Measurements from ENCODE around the gene MINDY4B.

Gene MINDY4B

DNA sequence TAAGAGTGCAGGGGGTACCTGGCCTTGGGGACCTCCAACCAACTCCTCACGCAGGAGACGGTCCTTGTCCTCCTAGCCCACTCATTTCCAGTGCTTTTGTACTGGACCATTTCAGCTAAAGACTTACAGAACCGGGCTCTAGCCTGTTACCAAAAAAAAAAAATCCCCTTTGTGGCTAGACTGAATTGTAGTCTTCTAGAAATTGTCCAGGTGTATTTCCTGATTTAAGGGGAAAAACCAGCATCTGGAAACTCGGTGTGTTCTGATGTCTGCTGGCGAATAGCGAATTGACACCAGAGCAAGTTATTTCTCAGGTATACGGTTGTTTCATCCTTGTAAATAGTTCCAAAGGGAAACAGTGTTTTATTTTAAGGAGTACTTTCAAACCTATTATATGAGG lies 21.1 kb upstream of the MINDY4B start:
- H3K27ac ChIP-seq (replicated peaks) = no peak overlapping the region
- no peak for DNase-seq (ENCODE audit: low read depth in 1 of 2, low spot score in 1 of 2)
- H3K4me3 ChIP-seq (replicated peaks; ENCODE audit: insufficient read depth, low read length) = no peak overlapping the region
- H3K27me3 ChIP-seq (ENCODE audit: insufficient read depth, poor library complexity, severe bottlenecking) = no peaks in the 10 kb centered on the region
- no peak for TF ChIP-seq SPI1 (IDR thresholded peaks at IDR 0.05; ENCODE audit: borderline replicate concordance, low read depth)
- TF ChIP-seq, protein P1, sequence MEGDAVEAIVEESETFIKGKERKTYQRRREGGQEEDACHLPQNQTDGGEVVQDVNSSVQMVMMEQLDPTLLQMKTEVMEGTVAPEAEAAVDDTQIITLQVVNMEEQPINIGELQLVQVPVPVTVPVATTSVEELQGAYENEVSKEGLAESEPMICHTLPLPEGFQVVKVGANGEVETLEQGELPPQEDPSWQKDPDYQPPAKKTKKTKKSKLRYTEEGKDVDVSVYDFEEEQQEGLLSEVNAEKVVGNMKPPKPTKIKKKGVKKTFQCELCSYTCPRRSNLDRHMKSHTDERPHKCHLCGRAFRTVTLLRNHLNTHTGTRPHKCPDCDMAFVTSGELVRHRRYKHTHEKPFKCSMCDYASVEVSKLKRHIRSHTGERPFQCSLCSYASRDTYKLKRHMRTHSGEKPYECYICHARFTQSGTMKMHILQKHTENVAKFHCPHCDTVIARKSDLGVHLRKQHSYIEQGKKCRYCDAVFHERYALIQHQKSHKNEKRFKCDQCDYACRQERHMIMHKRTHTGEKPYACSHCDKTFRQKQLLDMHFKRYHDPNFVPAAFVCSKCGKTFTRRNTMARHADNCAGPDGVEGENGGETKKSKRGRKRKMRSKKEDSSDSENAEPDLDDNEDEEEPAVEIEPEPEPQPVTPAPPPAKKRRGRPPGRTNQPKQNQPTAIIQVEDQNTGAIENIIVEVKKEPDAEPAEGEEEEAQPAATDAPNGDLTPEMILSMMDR (IDR thresholded peaks at IDR 0.05; ENCODE audit: insufficient read depth, low read length) = no peak
- no peak for TF ChIP-seq POLR2AphosphoS5 (IDR thresholded peaks at IDR 0.05; ENCODE audit: low read depth)
- TF ChIP-seq, protein P2, sequence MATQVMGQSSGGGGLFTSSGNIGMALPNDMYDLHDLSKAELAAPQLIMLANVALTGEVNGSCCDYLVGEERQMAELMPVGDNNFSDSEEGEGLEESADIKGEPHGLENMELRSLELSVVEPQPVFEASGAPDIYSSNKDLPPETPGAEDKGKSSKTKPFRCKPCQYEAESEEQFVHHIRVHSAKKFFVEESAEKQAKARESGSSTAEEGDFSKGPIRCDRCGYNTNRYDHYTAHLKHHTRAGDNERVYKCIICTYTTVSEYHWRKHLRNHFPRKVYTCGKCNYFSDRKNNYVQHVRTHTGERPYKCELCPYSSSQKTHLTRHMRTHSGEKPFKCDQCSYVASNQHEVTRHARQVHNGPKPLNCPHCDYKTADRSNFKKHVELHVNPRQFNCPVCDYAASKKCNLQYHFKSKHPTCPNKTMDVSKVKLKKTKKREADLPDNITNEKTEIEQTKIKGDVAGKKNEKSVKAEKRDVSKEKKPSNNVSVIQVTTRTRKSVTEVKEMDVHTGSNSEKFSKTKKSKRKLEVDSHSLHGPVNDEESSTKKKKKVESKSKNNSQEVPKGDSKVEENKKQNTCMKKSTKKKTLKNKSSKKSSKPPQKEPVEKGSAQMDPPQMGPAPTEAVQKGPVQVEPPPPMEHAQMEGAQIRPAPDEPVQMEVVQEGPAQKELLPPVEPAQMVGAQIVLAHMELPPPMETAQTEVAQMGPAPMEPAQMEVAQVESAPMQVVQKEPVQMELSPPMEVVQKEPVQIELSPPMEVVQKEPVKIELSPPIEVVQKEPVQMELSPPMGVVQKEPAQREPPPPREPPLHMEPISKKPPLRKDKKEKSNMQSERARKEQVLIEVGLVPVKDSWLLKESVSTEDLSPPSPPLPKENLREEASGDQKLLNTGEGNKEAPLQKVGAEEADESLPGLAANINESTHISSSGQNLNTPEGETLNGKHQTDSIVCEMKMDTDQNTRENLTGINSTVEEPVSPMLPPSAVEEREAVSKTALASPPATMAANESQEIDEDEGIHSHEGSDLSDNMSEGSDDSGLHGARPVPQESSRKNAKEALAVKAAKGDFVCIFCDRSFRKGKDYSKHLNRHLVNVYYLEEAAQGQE (IDR thresholded peaks at IDR 0.05; ENCODE audit: insufficient replicate concordance, low read depth) = no peak
- no peak for TF ChIP-seq GABPA (IDR thresholded peaks at IDR 0.05; ENCODE audit: low read depth)

DNA sequence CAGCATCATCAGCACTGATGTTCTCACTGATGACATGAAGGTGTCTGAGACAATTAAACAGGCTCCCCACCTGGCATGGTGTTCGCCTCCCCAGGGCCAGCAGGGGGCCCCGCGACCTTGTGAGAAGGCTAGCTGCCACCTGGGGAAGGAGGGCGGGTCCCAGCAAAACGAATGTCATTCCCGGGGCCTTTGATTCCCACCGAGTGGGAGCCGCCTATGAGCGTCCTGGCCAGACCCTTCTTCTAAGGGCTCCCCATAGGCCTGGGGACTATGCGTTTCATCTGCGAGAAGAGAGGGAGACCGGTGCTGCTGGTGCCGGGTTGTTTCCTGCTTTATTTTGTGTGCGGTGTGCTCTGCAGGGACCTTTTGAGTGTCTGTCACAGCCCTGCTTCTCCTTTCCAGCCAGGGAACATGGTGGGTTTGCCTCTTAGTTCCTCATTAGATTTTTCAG lies 20.5 kb upstream of the MINDY4B start:
- Histone ChIP-seq H3K4me3 (replicated peaks; ENCODE audit: insufficient read depth, low read length) (peak overlapping the region; percentile 13), H3K27me3 (ENCODE audit: insufficient read depth, poor library complexity, severe bottlenecking) (no peaks in the 10 kb centered on the region), H3K27ac (replicated peaks) (no peak overlapping the region)
- TF ChIP-seq POLR2AphosphoS5 (IDR thresholded peaks at IDR 0.05; ENCODE audit: low read depth) (no peak), SPI1 (IDR thresholded peaks at IDR 0.05; ENCODE audit: borderline replicate concordance, low read depth) (peak; percentile 9; the same call in 1 of the 2 replicates), GABPA (IDR thresholded peaks at IDR 0.05; ENCODE audit: low read depth) (no peak)
- TF ChIP-seq, protein P2 (IDR thresholded peaks at IDR 0.05; ENCODE audit: insufficient replicate concordance, low read depth) = no peak
- TF ChIP-seq, protein P1 (IDR thresholded peaks at IDR 0.05; ENCODE audit: insufficient read depth, low read length) = peak; percentile 37
- peak in 1 of 2 experiments; percentile 63 for DNase-seq (ENCODE audit: low read depth in 1 of 2, low spot score in 1 of 2)

DNA sequence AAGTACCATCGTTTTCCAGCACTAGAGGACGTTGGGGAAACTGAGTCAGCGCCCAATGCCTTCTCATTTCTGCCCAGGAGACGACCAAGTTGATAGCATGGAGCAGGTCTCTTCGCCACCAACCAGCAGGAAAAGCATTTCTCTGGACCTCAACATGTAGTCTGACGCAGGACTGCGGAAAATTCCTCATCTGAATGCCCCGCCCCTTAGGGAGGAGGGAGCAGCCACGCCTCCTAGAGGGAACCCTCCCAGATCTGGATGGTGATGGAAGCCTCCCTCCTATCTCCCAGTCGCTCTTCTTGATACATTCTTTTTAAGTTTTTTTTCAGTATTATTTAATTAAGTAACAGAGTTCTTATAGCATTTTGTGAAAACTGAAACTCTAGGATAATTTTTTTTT lies 17.4 kb upstream of the MINDY4B start:
- no peak overlapping the region for H3K4me3 ChIP-seq (replicated peaks; ENCODE audit: insufficient read depth, low read length)
- no peak for DNase-seq (ENCODE audit: low read depth in 1 of 2, low spot score in 1 of 2)
- H3K27ac ChIP-seq (replicated peaks) = no peak overlapping the region
- TF ChIP-seq GABPA (IDR thresholded peaks at IDR 0.05; ENCODE audit: low read depth) = no peak
- TF ChIP-seq, protein P1 (IDR thresholded peaks at IDR 0.05; ENCODE audit: insufficient read depth, low read length) = no peak
- TF ChIP-seq, protein P2 (IDR thresholded peaks at IDR 0.05; ENCODE audit: insufficient replicate concordance, low read depth) = no peak
- no peak for TF ChIP-seq SPI1 (IDR thresholded peaks at IDR 0.05; ENCODE audit: borderline replicate concordance, low read depth)
- TF ChIP-seq POLR2AphosphoS5 (IDR thresholded peaks at IDR 0.05; ENCODE audit: low read depth) = no peak
- peaks cover under 1% of the 10 kb centered on the region for H3K27me3 ChIP-seq (ENCODE audit: insufficient read depth, poor library complexity, severe bottlenecking)
